GM18868 (cell line): ENCODE data around the gene STK24.
A peak's percentile ranks its signal among the peaks of the same experiment; 100 is the strongest.

ENCODE experiments used
- ATAC-seq: cut with Tn5 transposase; IDR thresholded peaks from one replicate; pipeline ENCODE4 v1.9.1; 2021; ENCODE audit warnings: mild to moderate bottlenecking, moderate library complexity; ENCODE audit not compliant: unreplicated experiment

STK24 gene

DNA sequence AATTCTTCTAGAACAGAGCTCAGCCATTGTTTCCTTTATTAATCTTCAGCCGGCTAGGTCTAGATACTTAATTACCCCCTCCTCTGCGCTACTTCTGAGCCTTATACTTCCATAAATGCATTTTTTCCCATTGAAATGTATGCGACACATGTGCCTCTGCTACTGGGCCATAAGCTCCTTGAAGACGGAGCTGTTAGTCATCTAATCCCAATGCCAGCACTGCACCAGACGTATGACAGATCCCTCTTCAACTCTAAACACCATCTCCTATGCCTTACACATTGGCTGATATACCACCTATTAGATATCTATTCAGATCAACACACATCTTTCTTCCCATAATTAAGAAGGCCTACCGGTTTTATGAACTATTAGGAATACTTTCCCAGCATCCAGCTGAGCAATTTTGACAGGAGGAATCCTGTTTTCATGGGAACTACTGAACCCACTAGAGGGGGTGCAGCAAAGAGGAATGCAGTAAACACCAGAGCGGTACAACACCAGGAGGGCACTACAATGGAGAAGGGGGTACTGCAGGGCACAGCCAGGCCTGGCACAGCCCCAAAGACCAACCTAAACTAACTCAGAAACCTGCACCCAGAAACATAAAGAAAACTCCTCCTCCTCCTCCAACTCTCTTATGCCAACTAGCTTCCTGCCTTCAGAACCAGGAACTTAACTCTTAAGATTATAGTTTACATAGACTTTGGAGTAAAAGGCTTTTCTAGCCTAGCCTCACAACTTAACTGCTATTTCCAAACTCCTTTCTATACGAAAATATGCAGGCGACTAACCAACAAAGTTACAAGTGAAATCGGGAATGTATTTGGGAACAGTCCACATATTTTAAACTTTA, 18.7 kb downstream of the STK24 start:
- ATAC-seq, result no peak

DNA sequence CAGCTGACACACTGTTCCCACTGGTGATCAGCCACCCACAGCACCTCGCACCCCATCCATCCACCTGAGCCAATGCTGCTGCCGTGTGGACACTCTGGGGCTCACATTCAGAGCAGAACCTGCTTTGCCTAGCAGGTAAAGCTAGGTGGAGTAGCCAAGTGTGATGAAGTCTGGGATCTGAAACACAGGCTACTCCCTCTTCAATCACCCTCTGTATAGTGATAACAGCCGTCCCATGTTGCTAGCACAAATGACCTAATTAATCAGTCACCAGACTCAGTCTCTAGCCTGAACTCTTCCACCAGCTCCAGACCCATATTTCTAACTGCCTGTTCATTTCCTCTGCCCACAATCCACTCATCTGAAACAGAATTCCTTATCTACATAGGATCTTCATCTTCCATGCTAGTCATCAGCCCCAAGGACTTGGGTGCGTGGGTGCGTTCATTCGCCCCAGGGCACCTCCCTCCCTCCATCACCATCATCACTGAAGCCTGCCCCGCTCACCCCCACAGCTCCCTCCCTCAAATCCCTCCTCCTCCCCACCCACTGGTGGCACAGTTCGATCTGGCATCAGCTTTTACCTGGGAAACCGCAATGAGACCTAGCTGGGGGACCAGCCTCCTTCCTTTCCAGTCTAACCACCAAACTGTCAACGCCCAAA, 19.8 kb downstream of the STK24 start:
- no peak for ATAC-seq

GRCh38 chr13:98556142-98556816, 20.6 kb downstream of the STK24 start:
- ATAC-seq, result no peak

DNA sequence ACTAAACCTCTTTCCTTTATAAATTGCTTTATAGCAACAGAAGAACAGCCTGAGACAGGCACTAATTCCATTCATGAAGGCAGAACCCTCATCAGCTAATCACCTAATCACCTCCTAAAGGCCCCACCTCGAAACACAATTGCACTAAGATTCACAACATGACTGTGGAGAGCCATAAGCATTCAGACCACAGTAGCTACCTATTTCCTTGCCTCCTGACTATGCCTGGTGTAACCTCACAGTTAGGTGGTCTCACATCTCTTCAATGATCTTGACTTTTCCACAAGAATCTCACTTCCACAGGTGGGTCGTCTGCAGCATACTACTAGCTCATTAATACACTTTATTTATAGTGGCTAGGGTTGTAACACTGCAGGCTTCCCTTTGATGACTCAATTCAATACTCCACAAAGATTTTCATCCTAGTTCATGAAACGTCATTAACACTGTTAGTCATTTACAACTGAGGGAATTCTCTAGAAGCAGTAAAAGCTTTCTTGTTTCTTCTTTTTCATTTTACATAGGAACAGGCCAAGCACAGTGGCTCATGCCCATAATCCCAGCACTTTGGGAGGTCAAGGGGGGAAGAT, 27.1 kb downstream of the STK24 start:
- peak; percentile 87 for ATAC-seq

DNA sequence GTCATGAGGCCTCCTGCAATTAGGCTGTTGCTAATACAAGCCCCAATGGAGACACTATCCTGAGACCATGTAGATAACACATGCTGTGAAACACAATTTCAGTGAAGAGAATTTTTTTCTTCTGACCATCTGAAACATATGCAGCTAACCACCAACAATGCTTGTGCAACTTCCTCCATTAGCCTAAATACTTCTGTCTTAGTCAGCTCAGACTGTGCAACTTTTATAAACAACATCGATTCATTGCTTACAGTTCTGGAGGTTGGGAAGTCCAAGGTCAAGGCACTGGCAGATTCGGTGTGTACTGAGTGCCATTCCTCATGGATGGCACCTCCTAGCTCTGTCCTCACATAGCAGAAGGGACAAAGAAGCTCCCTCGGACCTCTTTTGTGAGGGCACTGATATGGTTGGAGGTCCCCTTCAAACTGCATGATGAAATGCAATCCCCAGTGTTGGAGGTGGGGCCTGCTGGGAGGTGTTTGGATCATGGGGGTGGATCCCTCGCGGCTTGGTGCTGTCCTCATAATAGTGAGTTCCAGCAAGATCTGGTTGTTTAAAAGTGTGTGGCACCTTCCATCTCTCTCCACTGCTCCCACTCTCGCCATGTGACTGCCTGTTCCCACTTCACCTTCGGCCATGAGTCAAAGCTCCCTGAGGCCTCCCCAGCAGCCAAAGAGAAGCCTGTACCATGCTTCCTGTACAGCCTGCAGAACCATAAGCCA, 27.7 kb downstream of the STK24 start:
- ATAC-seq, result no peak

GRCh38 chr13:98548230-98548629, 28.7 kb downstream of the STK24 start:
- ATAC-seq, result no peak

- no peak for ATAC-seq
These were observed 29.5 kb downstream of the STK24 start for GRCh38 chr13:98547455-98547854.

GRCh38 chr13:98546402-98546801, 30.5 kb downstream of the STK24 start:
- ATAC-seq, result no peak

DNA sequence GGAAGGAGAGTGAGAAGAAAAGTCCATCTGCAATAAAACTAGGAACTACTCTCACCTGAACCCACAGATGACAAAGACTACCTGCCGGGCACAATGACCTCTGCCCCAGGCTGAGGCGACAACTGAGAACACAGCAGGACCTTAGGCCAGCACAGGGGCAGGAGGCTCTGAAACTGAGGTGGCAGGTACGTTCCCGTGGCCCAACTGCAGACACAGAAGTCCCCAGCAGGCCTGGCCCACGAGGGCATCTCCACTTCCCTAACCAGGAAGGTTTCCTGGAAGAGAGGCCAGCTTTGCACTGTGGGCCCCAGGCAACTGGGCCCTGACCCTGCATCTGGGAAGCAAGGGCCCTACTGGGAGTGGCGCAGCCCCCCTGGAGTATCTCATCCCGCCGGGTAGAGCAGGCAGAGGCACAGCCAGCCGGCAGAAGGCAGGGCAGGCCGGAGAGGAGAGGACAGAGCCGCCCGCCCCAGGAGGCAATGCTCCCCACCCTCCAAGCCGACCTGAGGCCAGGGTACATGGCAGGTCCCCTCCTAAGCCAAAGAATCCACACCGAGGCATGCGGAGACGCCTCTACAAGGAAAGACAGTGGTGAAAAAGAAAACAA, 32.7 kb downstream of the STK24 start:
- ATAC-seq, result no peak

DNA sequence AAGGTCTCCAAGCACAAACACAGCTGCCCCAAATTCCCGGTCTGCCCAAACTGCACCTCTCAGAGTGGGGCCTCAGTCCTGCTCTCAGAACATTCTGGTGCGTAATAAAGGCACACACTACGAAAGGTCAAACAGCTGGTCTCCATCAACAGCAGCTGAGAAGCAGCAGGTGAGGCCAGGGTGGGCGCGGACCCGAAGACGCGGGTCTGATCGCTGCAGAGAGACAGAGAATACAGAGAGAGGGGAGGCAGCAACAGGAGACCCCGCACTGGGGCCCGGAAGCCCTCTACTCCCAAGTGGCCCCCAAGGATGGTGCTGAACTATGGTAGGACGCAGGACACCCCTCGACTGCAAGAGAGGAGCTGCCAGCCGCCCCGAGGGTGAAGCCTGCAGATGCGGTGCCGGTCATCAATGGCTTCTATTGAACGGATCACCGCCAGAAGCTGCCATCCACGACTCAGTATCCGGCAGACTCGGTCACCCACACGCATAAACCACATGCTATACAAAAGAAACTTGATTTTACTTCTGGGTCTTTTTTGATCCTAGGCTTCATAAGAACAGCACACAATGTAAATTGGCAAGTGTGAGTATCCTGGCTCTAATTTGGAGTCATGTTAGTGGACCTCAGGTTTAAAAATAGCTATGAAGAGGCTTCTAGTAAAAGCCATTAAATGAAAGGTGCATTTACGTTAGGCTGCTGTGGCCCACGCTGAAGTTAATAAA, 33.4 kb downstream of the STK24 start:
- ATAC-seq, result no peak

- ATAC-seq, result peak; percentile 56
These were observed 34.1 kb downstream of the STK24 start for GRCh38 chr13:98542568-98543377.

GRCh38 chr13:98541701-98542203, 35.2 kb downstream of the STK24 start:
- ATAC-seq, result no peak

DNA sequence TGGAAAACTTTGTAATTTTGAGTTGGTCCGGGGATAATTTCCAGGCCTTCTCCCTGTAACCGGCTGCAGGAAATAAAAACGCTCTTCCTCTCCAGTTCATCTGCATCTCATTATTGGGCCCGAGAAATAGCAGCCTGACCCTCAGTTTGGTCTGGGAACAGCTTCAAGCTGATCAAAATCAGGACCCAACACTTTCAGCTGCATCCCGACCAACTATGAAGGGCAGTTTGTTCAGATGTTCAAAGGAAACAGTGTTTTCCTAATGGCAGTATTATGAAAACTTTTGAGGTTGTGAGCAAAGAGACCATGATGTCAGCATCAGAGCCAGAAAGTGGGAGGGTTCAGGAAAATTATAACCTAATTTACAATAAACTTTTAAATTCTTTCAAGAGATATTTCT, 35.7 kb downstream of the STK24 start:
- no peak for ATAC-seq

GRCh38 chr13:98540476-98540875, 36.4 kb downstream of the STK24 start:
- ATAC-seq, result no peak

- ATAC-seq, result no peak
These were observed 37.2 kb downstream of the STK24 start for GRCh38 chr13:98539666-98540065.

- no peak for ATAC-seq
These were observed 38.0 kb downstream of the STK24 start for GRCh38 chr13:98538876-98539275.

DNA sequence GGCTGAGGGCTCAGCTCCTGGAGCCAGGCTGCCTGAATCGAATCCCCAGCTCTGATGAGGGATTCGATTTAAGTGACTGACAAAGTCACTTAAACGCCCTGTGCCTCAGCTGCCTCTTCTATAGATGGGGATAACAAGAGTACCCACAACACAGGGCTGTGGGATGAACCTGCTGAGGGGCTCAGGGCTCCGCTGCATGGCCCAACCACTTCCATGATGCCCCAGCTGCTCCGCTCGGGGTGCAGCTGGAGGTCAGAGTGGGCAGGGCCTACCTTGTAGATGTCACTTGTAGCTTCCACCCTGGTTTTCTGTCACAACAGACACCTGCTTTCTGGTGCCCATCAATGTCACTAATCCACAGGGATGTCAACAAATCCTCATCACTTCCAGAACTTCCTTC, 39.2 kb downstream of the STK24 start:
- ATAC-seq, result no peak

DNA sequence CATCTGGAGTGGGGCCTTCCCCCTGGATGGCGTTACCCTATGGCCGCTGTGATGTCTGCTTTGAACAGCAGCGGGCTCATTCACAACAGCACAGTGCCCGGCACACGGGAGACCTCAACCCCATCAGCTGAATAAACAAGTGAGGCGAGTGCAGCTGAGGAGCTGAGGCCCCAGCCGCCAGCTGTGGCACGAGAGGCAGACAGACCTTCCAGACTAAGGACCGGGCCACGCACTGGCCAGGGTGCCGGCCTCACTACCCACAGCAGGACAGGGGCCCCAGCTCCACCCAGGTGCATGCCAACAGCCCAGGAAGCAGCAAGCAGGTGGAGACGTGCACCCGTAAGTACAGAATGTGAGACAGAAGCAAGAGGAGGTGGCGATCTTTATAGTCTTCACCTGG, 39.6 kb downstream of the STK24 start:
- ATAC-seq, result no peak

- no peak for ATAC-seq
These were observed 40.2 kb downstream of the STK24 start for GRCh38 chr13:98536729-98537128.
